ENCODE measurements around the gene HOXC5.
"Not testable (repeated sequence)": the region's sequence is repeated elsewhere in the genome, so short reads cannot be mapped to it uniquely, and the experiment has no call there.

The HOXC5 gene

DNA sequence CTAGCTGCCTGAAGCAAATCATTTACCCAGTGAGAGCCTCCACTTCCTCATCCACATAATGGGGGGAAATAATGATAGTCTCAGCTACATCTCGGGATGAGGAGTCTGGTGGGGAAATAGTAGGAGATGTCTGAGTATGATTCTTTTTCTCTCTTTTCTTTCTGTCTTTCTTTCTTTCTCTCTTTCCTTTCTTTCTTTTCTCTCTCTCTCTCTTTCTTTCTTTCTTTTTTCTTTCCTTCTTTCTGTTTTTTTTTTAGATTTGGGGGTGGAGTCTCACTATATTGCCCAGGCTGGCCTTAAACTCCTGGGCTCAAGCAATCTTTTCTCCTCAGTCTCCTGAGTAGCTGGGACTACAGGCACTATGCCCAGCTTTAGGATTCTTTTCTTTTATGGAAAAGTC is 33.6 kb downstream of the HOXC5 start:
- no peak for DNase-seq (ENCODE audit: low read depth)

DNA sequence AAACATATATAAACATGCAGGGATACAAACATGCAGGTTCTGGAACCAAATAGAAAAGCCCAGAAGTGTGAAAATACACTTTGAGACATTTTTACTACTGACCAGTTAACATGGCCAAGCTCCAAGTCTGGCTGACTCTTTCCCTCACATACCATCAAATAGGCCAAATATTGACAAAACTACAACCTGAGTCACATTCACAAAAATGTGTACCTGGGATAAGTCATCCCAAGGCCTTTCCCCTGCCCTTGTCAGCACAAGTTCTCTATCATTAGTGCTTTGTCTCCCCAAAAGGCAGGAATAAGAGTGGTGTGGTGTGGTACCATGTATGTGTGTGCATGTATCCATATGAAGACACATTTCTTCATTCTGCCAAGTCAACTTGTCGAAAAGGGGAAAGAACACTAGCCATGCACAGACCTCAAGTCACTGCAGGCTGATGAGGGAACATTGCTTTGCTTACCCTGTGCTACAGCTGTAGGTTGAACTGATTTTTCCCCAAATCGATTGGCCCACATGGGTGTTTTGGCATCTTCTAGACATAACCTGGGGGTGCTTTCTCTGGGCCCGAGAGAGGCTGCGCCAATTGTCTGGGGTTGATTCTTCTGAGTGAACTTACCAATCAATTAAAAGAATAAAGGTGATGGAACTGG is 35.7 kb downstream of the HOXC5 start:
- no peak for DNase-seq (ENCODE audit: low read depth)

DNA sequence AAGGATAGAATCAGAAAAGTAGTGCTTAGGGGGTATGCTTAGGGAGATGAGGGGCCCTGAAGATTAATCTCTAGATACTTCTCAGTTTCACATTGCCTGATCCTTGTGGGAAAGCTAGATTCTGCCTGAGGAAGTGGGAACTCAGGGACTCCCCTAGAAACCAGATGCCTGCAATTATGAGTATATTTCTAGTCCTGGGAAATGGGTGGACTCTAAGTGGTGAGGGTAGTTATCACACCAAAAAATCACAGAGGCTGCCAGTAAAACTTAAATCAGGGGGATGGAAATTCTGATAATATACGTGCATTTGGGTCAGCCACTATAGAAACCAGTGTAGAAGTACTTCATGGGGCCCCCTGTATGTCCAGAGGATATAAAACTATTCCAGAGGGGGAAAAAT is 39.1 kb downstream of the HOXC5 start:
- DNase-seq (ENCODE audit: low read depth): no peak

DNA sequence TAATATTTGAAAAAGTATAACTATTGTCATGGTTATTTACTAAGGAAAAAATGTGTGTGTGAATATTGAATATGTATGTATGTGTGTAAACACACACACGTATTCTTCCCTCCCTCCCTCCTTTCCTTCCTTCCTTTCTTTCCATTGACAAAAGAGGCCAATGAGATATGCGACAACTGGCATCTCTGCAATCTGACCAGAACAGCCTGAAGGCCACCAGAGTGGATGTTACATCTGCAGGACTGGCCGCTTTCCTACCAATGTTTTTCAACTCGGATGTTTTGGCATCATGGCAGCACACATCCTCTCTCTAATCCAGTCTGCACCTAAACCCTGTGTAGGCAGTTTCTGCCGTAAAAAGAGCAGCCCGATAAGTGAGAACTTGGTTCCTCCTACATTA is 41.5 kb downstream of the HOXC5 start:
- no peak for DNase-seq (ENCODE audit: low read depth)

DNA sequence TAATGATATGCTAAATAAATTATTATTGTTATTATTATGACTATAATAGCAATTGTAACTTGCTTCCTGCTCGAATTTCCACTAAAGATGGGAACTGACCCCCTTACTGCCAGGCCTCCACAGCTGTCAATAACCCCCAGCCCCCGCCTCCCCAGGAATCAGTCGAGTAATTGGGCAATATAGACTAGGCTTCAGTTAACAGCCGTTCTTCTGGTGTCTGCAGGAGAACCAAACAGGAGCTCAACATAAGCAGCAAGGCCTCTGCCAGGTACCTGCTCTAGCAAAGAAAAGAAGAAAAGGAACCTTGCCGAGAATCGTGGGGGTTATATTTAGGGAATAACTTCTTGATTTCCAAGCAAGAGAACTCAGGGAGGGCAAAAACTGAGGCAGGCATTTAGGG is 42.6 kb downstream of the HOXC5 start:
- DNase-seq (ENCODE audit: low read depth): no peak

DNA sequence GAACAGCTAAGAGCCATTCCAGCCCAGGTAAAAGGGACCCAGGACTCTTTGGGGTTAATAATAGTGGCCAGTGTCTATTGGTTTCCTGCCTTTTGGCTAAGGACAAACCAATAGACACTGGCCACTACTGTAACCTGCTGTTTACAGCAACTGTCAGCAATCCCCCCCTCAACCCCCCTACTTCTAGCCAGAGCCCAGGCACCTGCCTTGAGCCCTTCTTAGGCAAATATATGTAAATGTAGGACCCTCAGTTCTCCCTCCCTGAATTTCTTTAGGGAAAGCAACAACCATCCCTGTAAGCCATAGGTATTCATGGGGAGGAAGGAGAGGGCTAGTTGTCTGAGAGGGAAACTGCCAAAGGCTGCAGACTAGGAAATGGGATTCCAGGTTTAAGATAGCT is 43.1 kb downstream of the HOXC5 start:
- DNase-seq (ENCODE audit: low read depth): no peak

DNA sequence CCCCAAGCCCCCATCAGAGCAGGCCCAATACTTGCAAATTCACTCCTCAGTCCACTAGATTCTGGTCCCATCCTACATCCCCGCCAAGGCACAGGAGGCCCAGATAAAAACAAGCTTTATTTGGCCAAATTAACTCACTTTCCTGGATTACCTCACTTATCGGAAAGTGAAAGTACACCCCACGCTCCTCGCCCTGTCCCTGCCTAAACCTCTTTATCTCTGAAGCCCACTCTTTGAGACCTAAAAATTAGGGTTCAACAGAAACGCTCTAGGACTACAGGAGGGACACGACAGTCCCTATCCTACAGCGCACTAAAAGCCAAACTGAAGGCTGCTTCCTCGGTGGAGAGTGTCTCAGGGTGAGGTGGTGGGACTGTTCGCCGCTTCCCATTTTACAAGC is 45.0 kb downstream of the HOXC5 start:
- DNase-seq (ENCODE audit: low read depth): not testable (repeated sequence)

DNA sequence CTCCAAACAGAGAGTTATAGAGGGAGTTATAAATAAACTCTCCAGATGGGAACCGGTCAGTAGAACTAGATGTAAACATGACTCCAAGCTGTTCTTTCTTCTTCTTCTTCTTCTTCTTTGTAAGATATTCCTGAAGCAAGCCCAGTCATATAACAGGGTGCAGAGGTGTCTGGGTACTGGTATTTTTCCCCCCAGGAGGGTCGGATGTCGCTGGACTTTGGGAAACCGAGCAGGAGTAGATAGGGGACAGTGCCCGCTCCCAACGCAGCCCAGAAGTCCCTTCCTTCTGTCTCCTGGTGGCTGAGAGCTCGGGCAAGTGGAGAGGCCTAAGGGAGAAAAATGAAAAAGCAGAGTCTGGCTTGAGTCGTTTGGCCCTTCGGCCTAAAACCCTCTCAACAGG is 46.3 kb downstream of the HOXC5 start:
- not testable (repeated sequence) for DNase-seq (ENCODE audit: low read depth)

DNA sequence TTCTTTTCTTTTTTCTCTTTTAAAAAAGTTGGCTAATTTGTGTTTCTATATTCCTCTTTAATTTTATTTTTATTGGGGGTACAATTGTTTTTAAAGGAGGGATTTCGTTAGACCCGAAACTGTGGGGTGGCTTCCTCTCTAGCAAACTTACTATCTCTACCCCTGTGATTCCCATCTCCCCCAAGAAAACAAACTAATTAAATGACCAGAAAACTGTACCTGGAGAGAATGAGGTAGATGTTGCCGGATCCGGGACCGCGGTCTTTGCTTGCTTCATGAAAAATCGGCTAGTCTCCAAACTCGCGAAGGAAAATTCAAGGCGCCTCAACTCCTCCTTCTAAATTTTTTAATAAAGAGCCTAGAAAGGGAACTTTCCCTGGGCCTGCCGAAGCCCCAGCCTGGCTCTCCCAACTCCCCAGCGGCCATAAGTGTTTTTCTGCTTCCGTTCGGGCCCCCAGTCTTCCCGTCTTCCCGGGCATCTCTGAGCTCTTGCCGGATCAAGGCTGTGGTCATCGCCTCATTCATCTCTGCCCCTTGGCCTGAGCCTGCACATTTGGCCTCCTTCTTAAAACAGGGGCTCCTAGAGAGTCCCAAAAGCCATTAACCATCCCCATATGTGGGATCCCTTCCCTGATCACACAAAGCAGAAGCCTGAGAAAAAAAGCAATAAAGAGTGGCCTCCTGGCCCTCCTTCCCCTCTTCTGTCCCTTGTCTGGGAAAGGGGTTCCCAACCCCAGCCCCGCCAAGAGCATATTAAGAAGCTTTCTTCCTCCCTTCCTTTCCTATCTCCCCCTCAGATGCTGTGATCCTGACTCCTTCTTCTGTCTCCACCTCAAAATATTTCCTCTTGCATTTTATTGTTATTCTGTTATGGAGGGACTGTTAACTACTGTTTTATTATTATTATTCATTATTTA is 47.4 kb downstream of the HOXC5 start:
- DNase-seq (ENCODE audit: low read depth): not testable (repeated sequence)

DNA sequence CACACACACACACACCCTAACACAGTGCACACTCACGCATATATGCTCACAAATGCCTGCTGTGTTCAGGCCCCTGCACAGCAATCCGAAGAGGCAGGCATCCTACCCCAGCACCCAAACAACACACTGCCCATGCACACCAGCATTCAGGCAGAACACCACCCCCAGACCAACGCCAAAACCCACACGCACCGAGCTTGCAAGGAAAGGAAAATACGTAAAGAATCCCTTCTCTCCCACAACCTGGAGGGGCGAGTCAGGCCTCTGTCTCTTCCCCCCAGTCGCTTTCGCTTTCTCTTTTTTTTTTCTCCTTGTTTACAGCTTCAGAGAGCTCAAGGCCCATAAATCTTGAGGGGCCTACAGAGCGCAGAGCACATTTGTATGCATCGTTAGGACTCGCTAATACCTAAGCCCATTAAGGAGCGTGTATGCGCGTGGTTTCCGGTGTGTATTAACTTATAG is 48.2 kb downstream of the HOXC5 start:
- not testable (repeated sequence) for DNase-seq (ENCODE audit: low read depth)

DNA sequence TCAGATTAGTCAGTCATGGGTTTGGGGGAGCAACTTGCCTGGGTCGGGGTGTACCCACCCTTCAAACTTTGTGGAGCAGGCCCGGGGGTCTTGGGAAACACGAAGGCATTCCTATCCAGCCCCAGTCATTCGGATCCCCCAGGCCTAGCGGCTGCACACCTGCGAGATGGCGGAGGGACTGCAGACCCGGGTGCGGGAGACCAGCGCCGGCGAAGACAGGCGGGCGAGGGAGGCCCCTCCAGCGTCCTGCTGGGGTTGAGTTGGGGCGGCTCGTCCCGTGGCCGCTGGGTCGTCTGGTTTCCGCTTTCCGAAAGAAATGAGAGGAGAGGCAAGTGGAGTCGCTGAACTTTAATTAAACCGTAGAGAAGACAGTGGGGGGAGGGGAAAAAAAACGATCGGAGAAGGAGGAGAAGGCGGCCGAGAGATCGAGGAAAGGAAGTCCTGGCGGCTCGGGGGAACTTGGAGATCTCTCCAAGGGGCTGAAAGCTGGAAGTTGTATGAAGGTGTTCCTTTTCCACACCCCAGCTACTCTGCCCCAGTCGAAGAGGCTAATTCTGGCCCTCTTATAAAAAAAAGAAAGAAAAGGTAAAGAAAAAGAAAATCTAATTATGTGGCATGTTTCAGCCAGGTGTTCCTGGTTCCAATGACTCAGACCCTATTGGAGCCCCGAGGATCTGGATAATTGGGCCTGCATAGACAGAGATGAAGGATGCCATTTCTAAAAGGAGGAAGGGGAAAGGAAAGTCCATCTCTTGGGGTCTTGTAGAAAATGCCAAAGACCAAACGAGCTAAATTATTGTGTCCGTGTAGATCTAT is 48.9 kb downstream of the HOXC5 start:
- not testable (repeated sequence) for DNase-seq (ENCODE audit: low read depth)

DNA sequence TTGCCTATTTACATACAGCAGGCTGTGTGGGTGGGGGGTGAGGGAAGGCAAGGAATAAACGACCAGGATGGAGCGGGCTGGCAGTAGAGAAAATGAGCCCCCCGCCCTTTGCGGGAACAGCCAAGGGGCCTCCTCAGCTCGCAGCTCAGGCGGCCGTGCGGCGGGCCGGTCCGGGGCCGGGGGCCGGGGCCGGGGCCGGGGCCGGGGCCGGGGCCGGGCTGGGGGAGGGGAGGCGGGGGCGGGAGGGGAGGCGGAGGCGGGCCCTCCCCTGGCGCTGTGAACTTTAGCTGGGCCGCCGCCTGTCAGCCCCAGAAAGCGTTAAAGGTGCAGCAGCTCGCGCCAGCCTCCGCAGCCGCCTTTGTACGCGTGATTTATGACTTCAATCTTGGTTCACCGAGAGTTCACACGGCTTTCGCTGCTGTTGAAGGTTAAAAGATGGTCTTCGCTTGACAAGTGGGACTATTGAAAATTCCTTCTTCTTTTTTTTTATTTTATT is 49.6 kb downstream of the HOXC5 start:
- DNase-seq (ENCODE audit: low read depth): no peak

All from stimulated activated CD8-positive, alpha-beta memory T cell treated with anti-CD3 and anti-CD28 coated beads, Interleukin-7, amount 100 ng/mL, for 24 hours (primary cell).